Endothelial cell of hepatic sinusoid (primary cell): Measurements from ENCODE around the gene PLEKHH3.
"Not testable (repeated sequence)": the region's sequence is repeated elsewhere in the genome, so short reads cannot be mapped to it uniquely, and the experiment has no call there.

Experiments
- in situ Hi-C: cut with HindIII; loops from 2 replicates; pipeline ENCODE4 v1.10.0; 2017; ENCODE audit warnings: low sequenced_read_pairs

PLEKHH3 gene

DNA sequence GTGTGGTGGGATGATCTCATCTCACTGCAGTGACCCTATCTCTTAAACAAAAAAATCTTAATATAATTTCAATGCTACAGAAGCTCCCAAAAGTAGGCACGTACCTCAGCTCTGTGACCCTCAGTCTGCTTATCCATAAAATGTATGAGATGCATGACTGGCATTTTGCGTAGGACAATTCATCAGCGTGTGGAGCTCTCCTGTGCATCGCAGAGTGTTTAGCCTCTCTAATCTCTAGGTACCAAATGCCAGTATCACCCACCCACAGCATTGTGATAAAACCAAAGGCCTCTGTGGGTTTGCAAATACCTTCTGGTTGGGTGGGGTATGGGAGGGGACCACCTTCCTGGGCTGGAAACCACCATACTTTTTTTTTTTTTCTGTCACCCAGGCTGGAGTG is 36.7 kb downstream of the PLEKHH3 start:
- in situ Hi-C loops: no loop called here

DNA sequence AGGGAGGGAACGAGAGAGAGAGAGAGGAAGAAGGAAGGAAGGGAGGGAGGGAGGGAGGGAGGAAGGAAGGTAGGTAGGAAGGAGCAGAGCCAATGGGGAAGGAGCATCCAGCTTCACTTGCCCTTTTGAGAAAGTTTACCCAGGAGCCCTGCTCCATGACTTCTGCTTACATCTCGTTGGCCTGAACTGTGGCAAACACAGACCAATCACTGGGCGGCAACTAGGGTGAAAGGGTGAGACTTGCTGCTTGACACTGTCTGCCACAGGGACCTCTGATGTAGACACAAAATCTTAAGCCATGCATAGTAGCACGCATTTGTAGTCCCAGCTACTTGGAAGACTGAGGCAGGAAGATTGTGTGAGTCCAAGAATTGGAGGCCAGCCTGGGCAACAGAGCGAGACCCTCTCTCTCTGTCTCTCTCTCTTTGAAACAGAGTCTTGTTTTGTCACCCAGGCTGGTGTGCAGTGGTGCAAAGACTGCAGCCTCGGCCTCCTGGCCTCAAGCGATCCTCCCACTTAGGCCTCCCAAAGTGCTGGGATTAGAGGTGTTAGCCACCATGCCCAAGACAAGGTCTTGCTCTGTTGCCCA is 37.2 kb downstream of the PLEKHH3 start:
- in situ Hi-C loops: no loop called here

DNA sequence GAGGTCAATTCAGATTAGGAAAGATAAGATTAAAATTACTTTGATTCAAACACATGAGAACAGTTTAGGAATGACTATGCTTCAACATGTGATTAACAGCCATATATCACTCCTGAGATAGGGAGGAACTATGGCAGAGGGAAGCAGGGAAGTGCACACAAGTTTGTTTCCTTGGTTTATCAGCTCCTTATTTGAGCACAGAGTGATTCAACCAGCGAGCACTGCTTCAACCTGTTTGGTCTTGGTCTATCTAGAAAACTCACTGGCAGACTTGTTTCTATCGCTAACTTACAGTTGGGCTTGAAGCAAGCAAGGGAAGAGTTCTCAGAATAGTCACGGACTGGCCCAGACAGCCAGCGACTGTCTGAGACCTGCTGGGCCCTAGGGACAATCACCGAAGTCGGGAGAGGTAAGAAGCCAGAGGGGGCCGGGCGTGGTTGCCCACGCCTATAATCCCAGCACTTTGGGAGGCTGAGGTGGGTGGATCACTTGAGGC is 43.8 kb downstream of the PLEKHH3 start:
- in situ Hi-C loops: no loop called here

DNA sequence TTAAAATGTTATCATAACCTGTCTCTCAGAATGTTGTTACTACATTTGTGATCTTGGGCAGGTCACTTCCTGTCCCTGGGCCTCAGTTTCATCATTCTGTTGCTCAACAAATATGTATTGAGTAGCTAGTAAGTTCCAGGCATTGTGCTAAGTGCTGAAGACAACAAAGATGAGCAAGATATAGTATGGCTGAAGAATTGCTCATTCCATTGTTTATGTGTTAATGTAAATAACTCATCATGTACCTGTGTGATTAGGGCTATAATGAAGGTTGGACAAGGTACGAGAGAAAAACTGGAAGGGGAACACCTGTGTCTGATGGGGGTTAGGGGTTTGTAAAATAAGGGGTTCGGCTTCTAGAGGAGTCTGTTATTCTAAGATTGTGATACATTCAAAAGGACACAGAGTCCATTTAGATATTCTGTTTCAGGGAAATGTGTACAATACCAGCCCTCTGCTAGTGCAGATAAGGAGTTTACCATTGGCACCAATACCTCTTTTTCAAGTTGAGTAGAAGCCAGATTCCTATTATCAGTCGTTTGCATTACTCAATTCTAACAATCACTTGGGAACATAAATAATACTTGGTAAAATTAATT is 47.3 kb downstream of the PLEKHH3 start:
- in situ Hi-C loops: no loop called here

DNA sequence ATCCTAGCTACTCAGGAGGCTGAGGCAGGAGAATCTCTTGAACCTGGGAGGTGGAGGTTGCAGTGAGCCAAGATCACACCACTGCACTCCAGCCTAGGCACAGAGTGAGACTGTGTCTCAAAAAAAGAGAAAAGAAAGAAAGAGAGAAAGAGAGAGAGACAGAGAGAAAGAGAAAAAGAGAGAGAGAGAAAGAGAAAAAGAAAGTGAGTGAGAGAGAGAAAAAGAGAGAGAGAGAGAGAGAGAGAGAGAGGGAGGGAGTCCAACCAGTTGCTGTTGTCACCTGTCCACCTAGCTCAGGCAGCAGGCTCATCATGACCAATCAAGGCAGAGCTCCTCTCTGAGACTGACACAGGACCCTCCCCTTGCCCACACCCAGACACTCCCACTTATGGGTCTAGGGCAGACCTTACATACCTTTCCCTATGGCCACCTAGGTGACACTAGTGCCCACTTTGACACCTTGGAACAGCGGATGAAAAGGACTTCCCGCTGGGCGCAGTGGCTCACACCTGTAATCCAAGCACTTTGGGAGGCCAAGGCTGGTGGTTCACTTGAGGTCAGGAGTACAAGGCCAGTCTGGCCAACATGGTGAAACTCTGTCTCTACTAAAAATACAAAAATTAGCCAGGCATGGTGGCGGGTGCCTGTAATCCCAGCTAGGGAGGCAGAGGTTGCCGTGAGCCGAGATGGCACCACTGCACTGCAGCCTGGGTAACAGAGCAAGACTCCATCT is 49.6 kb downstream of the PLEKHH3 start:
- in situ Hi-C loops: not testable (repeated sequence)

DNA sequence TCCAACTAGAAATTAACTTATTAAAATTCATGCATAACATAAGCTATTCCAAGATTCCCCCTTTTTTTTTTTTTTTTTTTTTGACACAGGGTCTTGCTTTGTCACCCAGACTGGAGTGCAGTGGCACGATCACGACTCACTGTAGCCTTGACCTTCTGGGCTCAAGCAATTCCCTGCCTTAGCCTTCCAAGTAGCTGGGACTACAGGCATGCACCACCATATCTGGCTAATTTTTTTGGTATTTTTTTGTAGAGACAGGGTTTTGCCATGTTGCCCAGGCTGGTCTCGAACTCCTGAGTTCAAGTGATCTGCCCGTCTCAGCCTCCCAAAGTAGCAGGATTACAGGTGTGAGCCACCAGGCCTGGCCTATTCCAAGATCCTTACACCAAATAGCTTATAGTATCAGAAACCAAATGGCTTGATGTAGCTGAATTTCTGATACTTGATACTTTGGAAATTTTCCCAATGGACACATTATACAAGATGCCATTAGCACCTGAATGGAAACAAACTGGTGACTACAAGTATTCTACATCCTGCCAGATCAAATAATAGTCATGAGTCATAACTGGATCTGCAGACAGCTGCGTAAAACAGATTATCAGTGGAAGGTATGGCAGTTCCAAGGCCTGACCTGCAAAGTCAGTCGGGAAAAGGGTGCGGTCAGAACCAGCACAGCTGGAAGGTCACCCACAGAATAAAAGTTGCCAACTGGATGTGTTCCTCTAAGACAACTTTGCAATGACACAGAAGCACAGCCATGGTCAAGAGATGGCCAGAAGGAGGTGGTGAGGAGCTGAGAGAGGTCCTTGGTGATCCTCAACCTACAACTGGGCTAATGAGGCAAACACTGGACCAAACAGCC is 52.8 kb downstream of the PLEKHH3 start:
- in situ Hi-C loops: loop anchor here (25.0 kb wide), 1 partner anchor 313 kb away; no protein-coding TSS in a partner anchor

DNA sequence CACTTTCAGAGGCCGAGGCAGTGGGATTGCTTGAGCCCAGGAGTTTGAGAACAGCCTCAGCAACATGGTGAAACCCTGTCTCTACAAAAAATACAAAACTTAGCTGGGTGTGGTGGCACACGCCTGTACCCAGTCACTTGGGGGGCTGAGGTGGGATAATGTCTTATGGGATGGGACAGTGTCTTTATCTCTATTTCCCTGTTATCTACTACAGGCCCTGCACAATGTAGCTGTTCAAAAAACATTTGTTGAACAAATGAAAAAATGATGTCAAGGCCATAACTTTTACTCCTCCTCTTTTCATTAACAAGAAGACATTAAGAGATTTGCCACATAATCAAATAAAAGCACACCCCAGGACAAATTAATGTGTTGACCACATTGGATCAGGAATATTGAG is 53.5 kb downstream of the PLEKHH3 start:
- in situ Hi-C loops: loop anchor here (25.0 kb wide), 1 partner anchor 314 kb away; no protein-coding TSS in a partner anchor

DNA sequence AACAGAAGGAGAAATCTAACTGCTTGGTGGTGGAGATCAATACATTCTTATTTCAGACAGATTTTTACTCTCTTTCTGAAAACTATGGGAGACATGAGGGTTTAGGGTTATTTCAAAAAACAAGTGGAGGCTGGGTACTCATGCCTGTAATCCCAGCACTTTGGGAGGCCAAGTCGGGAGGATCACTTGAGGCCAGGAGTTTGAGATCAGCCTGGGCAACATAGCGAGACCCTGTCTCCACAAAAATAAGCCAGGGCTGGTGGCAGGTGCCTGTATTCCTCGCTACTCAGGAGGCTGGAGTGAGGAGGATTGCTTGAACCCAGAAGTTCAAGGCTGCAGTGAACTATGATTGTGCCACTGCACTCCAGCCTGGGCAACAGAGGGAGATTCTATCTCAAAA is 54.8 kb downstream of the PLEKHH3 start:
- in situ Hi-C loops: loop anchor here (25.0 kb wide), 1 partner anchor 315 kb away; no protein-coding TSS in a partner anchor

DNA sequence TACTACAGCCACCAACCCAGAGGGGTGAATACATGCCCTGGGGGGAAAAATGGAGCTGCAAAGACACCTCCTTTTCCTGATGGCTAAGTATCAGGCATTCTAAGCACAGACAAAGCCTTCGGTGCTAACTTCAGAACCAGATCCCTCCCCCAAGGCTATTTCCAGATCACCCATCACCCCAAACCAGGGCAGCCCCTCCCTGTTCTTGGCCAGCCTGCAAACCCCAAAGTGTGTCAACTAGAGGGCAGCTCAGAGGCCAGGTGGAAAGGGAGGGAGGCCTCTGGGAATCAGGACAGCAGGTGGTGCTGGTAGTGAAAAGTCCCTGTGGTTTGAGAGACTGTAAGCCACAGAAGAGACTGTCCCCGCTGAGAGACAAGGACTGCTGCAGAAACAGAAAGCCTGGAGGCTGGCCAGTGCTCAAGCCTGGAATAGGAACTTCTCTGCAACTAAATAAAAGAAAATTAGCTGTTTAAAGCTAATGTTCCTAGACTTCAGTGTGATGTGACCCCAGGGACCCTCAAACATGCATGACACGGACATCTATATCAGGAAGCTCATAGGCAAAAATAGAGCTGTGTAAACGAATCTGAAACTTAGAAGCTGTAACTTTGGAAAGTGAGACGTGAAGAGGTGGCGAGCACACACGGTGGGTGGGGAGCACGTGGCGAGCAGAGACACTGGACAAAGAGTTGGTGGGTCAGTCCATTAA is 58.2 kb downstream of the PLEKHH3 start:
- in situ Hi-C loops: loop anchor here (25.0 kb wide), 1 partner anchor 319 kb away; no protein-coding TSS in a partner anchor

DNA sequence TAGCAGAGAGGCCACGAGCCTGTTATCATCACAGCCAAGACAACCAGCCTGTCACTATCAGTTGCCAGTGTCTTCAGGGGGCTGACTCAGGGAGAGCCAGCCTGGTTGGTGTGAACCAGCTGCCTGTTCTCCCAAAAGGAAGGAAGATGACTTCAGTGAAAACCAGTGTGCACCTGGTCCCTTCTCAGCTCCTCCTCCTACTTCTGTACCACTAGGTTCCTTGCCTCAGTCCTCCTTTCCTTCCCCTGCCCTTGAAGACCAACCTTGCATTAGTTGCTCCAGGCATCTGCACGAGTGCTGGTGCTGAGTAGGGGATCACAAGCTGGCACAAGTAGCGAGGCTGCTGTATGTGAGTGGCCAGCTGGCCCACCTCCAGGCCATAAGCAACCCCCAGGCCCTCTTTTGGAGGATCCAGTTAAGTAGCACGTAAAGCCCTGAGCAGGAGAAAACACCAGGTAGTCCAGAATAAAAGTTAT is 58.8 kb downstream of the PLEKHH3 start:
- in situ Hi-C loops: loop anchor here (25.0 kb wide), 1 partner anchor 319 kb away; no protein-coding TSS in a partner anchor
